ENCODE results near the gene ZNF280B. TPM values are rescaled to one million over a fixed set of nuclear protein-coding genes. Genes with fewer than 3 reads are reported as not detected.
A peak's percentile ranks its signal among the peaks of the same experiment; 100 is the strongest.

Gene ZNF280B, protein sequence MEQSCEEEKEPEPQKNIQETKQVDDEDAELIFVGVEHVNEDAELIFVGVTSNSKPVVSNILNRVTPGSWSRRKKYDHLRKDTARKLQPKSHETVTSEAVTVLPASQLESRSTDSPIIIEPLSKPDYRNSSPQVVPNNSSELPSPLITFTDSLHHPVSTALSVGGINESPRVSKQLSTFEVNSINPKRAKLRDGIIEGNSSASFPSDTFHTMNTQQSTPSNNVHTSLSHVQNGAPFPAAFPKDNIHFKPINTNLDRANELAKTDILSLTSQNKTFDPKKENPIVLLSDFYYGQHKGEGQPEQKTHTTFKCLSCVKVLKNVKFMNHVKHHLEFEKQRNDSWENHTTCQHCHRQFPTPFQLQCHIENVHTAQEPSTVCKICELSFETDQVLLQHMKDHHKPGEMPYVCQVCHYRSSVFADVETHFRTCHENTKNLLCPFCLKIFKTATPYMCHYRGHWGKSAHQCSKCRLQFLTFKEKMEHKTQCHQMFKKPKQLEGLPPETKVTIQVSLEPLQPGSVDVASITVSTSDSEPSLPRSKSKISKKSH
- total RNA-seq (2014; rRNA removed; shearing (Covaris generic)) = 3.1 and 3.9 TPM in 2 replicates
- polyA plus RNA-seq (2014; cell fraction: nucleus; rRNA removed) = 0.24 and 2.0 TPM in 2 replicates

DNA sequence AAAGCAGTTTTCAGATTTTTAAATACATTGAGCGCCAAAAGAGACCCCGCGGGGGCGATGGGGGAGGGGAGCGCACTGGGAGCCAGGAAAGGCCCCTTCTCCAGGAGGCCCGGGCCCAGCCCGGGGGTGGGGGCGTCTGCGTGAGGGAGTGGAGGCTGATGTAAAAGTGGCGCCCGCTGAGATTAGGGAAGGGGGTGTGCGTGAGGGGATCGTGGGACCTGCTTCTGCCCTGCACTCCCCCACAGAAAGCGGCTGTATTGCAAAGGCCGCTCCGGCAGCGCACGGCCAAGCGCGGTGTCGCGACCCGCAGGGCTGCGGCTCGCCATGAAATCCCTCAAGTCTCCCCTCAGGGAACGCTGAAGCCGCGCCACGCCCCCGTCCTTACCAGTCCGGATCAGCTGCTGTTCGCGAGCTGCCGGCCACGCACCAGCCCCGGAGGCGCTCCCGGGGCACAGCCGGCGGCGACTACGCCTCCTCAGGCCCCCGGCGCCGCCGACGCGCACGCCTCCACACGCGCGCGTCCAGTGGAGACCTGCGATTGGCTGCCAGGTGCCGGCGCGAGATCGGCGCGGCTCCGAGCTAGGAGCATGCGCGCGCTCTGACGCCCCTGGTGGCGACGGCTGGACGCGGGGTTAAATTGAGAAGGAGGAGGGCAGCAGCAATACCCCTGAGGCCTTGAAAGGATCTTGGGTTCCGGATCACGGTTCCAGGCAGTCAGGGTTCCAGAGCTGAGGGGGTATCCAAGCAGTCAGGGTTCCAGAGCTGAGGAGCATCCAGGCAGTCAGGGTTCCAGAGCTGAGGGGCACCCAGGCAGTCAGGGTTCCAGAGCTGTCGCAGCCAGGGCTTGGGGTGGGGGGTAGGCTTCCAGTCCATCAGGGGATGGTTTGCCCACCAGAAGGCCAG, at the start of gene ZNF280B:
TSS of gene ZNF280B (minus strand) at position 469 of the 903 bp plus-strand sequence. CDS start 19,344 bp downstream, outside the sequence.
- peak; percentile 73 for DNase-seq (ENCODE audit: extremely low read depth, low read depth)

DNA sequence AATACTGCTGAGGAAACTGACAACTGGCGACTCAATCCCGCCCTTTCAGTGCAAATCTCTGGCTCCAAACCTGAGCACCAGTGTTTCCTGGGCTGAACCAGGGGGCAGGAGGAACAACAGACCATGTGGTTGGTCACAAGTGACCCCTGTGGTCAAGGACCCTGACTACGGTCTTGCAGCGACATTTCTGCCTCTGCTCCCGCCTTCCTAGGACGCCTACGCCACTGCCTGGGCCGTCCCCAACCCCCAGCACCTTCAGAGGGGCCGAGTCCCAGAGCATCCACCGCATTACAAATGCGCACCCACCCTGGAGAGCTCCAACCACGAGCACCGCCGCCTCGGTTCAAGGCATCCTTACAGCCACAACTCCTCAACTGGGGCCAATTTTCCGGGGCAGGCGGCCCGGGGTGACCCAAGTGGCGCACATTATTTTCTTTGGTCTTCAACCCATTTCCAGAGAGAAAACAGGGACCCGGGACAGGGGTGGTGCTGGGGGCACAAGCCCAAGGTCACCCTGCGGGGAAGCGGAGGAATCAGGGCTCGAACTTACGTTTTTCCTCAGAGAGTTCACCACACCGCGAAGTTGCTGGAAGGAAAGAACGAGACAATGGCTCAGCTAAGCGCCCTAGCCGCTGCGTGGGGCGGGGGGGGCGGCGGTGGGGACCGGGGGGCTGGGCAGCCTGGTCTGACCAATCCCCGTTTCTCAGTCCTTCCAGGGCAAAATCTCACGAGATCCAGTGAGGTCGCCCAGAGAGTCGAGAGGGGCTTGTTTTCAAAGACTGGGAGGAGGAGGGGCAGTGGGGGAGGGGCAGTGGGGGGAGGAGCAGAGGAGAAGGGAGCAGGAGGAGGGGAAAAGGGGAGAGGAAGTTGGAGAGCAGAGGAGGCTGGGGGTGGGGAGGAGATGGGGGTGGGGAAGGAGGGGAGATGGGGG, 48.7 kb upstream of the ZNF280B start:
- no peak for DNase-seq (ENCODE audit: extremely low read depth, low read depth)

DNA sequence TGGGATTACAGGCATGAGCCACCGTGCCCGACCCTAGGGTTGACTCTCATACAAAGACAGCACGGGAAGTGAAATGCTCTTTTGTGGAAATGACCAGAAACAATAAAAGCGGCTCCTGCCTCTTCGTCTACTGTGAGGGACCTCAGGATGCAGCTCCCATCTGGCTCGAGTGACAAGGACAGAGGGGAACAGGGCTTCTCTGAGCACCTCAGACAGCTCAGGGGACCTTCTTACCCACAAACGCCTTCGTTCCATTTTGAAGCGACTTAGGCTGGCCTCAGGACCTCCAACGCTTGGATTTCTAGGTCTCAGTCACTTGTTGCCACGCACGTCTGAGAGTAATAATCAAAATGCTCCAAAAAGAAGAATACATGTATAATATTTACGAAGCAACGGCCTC, 48.0 kb upstream of the ZNF280B start:
- DNase-seq (ENCODE audit: extremely low read depth, low read depth) = no peak

DNA sequence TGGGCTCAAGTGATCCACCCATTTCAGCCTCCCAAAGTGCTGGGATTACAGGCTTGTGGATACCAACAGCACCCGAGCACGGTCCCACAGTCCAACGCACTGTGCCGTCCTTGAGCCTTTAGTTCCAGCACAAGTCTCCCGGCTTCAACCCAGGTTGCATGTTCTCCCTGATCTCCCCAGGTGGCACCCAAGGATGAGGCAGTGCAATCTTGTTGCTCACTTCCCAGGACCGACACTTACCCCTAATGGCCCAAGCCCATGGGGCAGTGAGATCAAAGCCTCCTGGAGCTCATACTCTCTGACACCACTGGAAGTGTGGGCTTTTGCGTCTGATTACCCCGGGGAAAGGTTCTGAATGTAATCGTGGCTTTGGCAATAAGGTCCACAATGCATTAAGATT, 47.1 kb upstream of the ZNF280B start:
- no peak for DNase-seq (ENCODE audit: extremely low read depth, low read depth)

DNA sequence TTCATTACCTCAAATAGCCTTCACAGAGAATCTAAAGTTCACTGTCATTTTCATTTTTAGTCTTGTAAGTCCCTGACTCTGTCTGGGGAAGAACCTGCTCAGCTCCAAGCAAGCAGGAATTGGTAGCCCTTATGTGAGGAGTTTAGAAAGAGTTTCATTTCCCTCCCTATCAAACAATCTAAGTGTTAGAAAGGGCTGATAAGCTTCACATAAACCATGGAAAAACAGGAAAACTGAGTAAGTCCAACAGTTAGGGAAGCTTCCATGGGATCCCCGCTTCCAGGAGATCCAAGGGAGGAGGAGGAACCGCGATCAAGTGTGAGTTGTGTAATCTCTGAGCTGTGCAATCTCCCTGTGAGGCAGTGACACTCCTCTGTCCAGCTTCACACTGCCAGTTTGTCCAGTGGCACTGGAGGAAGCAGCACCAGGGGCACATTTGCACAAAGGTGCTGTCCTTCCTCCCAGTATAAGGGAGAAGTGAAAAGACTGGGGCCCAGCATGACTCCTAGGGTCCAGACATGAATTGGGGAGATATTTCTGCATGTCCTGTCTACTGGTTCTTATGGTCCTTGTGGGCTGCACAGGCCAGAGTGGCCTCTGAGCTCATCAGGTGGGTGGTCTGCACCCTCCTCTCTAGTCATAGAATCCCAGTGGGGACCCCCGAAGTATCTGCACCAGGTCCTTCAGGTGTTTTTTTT, 46.2 kb upstream of the ZNF280B start:
- no peak for DNase-seq (ENCODE audit: extremely low read depth, low read depth)

DNA sequence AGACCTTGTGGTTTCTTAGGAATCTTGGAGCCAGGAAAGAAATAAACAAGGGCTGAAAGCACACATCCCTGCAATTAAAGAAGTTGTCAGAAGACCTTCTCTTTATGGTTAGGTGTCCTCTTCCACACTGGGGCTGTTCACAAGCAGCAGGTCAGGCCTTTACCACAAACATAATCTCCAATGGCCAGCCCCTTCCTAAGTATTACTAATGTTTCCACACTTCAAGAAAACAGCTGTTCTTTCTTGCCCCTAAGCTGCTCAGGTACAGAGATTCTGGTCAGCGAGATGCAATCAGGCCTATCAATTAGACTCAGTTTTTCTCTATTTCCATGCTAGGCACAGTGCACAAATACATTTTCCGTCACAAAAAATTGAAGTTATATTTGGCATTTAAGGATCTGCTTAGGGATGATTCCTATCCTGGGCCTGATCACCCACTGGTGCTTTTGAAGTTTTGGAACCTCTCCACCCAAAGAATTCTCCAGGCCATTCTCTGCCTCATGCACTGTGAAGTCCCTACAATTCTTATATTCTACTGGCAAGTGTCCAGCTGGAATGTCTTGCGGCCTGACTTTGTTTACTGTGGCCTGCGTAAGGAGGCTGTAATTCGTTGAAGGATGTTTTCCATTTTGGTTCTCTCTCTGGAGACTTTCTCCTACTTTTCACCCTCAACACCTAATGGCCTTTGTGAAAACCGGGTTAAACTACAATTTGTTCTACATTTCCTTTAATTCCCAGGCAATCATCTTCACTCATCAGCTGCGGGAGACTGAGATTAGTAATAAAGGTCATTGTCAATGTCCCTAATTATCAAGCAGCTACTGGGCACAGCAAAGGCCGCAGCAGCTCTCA, 45.4 kb upstream of the ZNF280B start:
- no peak for DNase-seq (ENCODE audit: extremely low read depth, low read depth)

DNA sequence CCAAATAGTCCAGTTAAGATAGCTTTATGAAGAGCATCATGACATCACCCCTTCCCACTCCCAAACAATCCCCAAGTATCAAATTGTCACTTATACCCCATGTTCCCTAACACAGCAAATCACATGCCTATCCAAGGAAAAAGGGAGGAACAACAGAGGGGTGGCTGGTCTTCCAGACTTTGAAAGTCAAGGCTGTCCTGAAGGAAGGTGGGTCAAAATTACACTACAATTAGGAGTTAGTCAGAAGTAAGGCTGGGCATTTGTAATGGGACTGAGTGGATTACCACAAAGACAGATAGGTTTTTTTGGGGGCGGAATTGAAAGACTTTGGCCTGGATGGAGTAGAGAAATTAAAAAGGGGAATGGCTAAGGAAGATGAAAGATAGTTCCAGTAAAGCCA, 44.6 kb upstream of the ZNF280B start:
- DNase-seq (ENCODE audit: extremely low read depth, low read depth) = no peak

DNA sequence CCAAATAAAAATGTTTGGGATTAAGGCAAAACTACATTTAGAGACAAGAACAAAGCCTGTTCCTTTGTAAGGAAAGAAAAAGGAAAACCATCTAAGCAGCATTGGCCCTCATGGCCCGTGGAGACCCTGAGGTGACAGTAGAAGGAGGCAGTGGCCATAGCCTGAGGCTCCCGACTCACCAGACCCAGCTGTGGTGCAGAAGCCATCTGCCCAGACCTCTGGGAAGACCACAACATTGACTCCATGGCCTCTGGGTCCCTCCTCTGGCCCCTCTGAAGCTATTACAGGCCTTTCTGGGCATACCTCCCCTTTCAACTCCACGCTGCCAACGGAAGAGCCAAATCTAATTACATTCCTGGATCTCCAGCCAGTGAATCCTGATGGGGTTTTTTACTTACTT, 44.1 kb upstream of the ZNF280B start:
- DNase-seq (ENCODE audit: extremely low read depth, low read depth) = no peak

DNA sequence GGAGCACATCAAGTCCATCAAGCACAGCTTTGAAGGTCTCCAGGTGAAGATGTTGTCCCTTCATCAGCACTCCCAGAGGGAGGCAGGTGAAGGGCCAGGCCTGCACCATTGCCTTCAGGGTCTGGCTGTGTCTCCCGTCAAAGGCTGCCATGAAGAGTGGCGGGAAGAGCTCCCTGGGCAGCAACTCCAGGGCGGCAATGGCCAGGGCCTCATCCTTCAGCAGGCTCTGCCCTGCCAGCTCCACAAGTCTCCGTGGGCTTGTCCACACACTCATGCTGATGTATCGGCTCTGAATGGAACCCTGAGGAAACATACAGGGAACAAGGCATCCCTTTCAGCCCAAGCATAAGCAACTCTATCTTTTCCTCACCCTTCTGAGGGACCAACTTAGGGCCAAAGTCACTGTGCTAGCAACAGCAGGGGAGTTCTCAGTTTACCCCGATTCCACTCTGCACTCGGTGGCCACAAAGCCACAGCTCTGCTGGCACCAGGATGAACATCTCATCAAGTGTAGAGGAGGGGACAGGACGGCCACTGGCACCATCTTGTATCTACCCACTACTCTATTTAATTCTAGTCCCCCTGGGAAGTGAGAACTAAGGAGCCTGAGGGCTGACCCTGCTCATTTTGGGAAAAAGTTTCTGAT, 42.4 kb upstream of the ZNF280B start:
- DNase-seq (ENCODE audit: extremely low read depth, low read depth) = no peak

DNA sequence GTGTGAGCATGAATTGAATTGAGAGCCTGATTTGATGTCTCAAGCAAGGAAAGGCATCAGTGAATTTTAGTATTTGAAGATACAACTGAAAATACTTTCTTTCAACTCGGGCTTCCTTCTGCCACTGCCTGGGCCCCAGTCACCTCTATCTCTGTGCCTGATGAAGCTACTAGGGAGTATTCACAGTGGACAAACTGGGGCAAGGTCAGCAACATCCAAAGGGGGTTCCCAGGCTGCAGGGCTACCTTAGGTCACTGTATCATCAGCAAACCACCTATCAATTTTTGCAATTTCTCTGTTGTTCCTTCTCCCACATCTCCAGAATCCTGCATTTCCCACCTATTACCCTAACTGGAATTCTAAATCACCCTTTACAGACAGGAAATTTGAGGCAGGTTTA, 40.4 kb upstream of the ZNF280B start:
- no peak for DNase-seq (ENCODE audit: extremely low read depth, low read depth)

DNA sequence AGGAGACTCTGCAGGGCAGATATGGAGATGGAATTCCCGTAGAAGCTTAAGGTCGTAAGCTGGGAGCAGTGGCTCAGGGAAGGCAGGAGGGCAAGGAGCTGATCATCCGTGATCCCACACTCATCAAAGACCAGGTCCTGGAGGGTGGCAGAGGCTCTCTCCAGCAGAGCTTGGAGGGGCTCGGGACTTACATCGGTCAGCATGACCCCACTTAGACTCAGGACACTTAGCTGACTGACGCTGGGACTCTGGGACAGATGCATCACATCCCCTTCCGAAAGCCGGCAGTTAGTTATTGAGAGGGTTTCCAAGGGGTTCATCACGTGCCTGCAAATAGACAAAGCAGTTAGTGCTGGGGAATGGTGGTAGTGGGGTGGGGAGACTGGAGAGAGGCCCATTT, 39.8 kb upstream of the ZNF280B start:
- DNase-seq (ENCODE audit: extremely low read depth, low read depth) = no peak

DNA sequence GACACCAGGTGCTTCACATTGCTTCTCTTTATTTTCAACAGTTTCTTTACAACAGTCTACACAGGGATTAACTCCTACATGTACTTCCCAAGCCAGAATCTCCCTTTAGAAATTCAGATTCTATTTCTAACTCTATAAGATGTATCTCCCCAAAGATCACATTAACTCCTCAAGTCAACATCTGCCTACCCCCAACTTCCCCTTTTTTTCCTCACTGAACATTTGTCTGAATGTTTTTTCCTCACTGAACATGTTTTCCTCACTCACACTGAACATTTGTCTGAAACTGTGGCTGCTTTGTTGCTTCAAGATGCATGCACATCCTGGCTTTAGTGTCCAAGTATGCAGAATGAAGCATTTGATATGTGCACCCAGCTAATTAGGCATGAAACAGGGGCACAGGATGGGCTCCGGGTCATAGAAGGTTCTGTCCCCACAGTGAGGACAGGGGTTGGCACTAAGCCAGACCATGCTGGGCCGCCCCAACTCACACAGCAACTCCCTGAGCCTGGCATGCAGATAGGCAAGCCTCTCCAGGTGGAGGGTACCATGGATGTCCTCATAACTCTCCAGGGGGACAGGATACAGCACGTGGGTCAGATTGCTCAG, 39.3 kb upstream of the ZNF280B start:
- no peak for DNase-seq (ENCODE audit: extremely low read depth, low read depth)

DNA sequence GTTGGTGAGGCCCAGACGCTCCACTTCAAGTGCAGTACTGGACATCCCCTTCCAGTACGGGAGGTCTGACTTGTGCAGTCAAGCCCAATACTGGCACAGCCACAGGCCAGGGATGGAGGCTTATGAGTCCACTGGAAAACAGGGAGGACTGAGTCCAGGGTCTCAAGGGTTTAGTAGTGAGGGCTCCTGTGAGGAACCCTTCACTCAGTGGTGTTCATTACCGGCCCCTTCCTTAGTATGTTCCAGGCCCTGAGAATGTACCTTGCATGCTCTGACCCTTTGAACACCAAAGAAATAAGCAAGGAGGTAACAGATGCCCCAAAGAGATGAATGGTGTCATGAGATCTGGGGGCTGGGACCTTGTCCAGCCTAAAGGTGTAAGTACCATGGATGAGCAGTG, 38.7 kb upstream of the ZNF280B start:
- DNase-seq (ENCODE audit: extremely low read depth, low read depth) = no peak

DNA sequence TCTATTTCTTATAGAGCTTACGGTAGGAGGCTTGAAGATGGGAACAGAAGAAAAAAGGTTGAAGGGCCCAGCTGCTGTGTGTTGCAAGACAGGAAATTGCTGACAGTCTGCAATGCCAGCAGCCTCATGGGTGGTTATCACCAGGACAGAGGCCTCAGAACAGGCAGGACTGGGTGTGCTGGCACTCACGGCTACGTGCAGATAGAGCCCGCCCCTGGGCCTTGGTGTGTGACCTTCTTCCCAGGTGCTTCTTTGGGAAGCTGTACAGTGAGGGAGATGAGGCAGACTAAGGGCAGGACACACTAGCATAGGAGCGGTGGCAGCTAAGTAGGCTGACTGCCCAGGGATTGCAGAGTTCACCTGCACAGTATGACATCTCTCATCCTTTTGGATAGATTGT, 37.9 kb upstream of the ZNF280B start:
- no peak for DNase-seq (ENCODE audit: extremely low read depth, low read depth)

DNA sequence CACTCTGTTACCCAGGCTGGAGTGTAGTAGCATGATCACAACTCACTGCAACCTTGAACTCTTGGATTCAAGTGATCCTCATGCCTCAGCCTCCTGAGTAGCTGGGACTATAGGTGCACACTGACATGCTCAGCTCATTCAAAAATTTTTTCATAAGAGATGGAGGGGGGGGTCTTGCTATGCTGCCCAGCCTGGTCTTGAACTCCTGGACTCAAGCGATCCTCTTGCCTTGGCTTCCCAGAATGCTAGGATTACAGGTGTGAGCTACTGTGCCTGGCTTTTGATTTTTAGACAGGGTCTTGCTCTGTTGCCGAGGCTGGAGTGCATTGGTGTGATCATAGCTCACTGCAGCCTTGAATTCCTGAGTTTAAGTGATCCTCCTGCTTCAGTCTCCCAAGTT, 36.5 kb upstream of the ZNF280B start:
- DNase-seq (ENCODE audit: extremely low read depth, low read depth) = no peak

DNA sequence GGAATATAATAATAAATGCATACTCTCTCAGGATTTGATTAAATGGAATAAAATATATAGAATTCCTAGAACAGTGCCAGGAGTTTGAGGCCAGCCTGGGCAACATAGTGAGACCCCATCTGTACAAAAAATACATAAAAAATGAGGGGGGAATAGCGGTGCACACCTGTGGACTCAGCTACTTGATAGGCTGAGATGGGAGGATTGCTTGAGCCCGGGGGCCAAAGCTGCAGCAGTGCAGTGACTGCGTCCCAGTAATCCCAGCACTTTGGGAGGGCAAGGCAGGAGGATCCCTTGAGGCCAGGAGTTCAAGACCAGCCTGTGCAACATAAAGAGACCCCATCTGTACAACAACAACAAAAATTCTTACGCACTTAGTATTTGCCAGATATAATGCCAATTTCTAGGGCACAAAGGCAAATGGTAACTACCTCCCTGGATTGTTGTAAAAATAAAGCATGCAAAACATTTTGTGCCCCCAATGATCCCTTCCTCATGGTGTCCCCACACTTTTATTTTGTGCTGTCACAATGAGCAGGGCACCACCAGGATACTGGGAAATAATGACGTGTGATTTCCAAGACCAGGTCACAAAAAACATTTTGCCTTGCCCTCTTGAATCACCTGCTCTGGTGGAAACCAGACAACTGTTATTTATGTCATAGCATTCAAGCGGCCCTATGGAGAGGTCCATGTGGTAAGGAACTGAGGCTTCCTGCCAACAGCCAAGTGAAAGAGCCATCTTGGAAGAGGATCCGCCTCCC, 29.9 kb upstream of the ZNF280B start:
- no peak for DNase-seq (ENCODE audit: extremely low read depth, low read depth)

DNA sequence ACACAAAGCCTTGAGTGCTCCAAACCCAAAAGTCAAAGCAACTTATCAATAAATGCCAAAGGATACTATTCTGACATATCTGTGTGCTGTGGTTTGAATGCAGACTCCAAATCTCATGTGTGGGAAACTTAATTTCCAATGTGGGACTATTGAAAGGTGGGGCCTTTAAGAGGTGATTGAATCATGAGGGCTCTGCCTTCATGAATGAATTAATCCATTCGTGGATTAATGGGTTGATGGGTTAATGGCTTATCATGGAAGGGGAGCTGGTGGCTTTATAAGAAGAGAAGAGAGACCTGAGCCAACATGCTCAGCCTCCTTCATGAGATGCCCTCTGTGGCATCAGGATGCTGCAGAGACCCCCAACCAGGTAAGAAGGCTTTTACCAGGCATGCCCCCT, 28.4 kb upstream of the ZNF280B start:
- DNase-seq (ENCODE audit: extremely low read depth, low read depth) = no peak
